ENCODE measurements around the gene RAB1A. TPM values are rescaled to one million over a fixed set of nuclear protein-coding genes. Genes with fewer than 3 reads are reported as not detected.
A peak's percentile ranks its signal among the peaks of the same experiment; 100 is the strongest.

RAB1A gene
- polyA plus RNA-seq, 2 of the 4 experiments (the other 2 are of a cell fraction), result 308 to 417 TPM

DNA sequence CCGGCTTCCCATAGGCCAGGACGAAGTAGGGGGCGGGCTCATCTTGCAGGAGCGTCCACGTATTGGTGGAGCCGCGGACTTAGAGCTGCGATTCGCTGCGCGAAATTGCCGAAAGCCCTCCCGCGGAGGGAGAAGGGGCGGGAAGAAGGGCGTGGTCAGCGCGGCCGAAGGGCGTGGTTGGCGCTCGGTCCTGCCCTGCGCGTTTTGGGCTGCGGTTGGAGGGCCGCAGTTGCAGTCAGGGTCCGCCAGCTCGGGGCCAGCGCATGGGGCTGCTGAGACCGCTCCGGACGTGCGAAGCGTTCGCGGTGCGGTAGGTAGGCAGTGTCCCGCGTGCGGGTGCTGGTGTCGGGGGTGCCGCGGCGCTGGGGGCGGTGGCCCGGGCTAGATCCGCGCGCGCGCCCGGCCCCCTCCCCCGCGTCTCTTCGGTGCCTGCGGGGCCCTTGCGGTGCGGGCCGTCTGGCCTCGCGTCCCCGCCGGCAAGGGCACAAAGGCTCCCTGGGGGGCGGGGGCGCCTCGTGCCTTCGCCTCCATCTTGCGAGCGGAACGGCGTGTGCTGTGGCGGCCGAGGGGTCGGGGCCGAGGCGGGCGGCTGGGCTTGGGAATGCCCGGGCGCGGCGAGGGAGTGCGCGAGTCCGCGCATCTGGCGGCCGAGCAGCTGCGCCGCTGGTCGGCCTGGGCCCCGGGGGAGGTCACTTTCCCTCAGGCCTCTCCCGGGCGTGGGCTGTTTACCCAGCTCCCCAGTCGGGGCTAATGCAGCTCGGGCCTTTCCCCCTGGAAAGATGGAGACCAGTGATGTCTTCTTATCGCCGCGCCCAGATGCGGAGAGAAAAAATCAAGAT, 73.5 kb downstream of the RAB1A start, which contains the start of gene CEP68 (continued):
- TF ChIP-seq CBX2 (IDR thresholded peaks at IDR 0.05; ENCODE audit: borderline replicate concordance, low read depth), result no peak
- TF ChIP-seq KDM1A (IDR thresholded peaks at IDR 0.05; ENCODE audit: low read depth), result no peak
- no peak for TF ChIP-seq RAD21 (conservative IDR thresholded peaks at IDR 0.05 in 1 of 2, IDR thresholded peaks at IDR 0.05 in 1 of 2)
- no peak for TF ChIP-seq CEBPB (IDR thresholded peaks at IDR 0.05)
- no peak for TF ChIP-seq JUNB (IDR thresholded peaks at IDR 0.05)
- no peak for TF ChIP-seq EP300 (IDR thresholded peaks at IDR 0.05)
- no peak for TF ChIP-seq TFCP2L1 (CRISPR knock-in tag; IDR thresholded peaks at IDR 0.05)
- TF ChIP-seq, protein P1, sequence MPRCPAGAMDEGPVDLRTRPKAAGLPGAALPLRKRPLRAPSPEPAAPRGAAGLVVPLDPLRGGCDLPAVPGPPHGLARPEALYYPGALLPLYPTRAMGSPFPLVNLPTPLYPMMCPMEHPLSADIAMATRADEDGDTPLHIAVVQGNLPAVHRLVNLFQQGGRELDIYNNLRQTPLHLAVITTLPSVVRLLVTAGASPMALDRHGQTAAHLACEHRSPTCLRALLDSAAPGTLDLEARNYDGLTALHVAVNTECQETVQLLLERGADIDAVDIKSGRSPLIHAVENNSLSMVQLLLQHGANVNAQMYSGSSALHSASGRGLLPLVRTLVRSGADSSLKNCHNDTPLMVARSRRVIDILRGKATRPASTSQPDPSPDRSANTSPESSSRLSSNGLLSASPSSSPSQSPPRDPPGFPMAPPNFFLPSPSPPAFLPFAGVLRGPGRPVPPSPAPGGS (IDR thresholded peaks at IDR 0.05), result 0 out of 3 replicates have a peak, but pooled peaks have one; percentile 69
- TF ChIP-seq KDM5A (IDR thresholded peaks at IDR 0.05), result 0 out of 2 replicates have a peak, but pooled peaks have one; percentile 23
- TF ChIP-seq, protein P2, sequence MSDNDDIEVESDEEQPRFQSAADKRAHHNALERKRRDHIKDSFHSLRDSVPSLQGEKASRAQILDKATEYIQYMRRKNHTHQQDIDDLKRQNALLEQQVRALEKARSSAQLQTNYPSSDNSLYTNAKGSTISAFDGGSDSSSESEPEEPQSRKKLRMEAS (IDR thresholded peaks at IDR 0.05), result no peak; the same call in none of the 2 replicates
- TF ChIP-seq TP53 (CRISPR knock-in tag; IDR thresholded peaks at IDR 0.05), result peak; percentile 88; the same call in 1 of the 2 replicates
- no peak for TF ChIP-seq MAZ (IDR thresholded peaks at IDR 0.05; ENCODE audit: borderline replicate concordance, low read depth, low read length)
- TF ChIP-seq, protein P3, sequence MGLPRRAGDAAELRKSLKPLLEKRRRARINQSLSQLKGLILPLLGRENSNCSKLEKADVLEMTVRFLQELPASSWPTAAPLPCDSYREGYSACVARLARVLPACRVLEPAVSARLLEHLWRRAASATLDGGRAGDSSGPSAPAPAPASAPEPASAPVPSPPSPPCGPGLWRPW (IDR thresholded peaks at IDR 0.05), result no peak
- no peak for TF ChIP-seq EHMT2 (IDR thresholded peaks at IDR 0.05; ENCODE audit: low read depth)
- no peak for TF ChIP-seq EHF (CRISPR knock-in tag; IDR thresholded peaks at IDR 0.05)
- TF ChIP-seq, protein P4, sequence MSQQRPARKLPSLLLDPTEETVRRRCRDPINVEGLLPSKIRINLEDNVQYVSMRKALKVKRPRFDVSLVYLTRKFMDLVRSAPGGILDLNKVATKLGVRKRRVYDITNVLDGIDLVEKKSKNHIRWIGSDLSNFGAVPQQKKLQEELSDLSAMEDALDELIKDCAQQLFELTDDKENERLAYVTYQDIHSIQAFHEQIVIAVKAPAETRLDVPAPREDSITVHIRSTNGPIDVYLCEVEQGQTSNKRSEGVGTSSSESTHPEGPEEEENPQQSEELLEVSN (IDR thresholded peaks at IDR 0.05; ENCODE audit: borderline replicate concordance, low read depth), result peak; percentile 63; the same call in 1 of the 2 replicates
- peak; percentile 31 to 84; a peak in 4 of 5 replicates for TF ChIP-seq JUN (IDR thresholded peaks at IDR 0.05)
- TF ChIP-seq GATA3 (IDR thresholded peaks at IDR 0.05; ENCODE audit: borderline replicate concordance), result no peak
- TF ChIP-seq POLR2A (IDR thresholded peaks at IDR 0.05; ENCODE audit: low read length), result peak; percentile 97
- no peak for TF ChIP-seq HDAC2 (IDR thresholded peaks at IDR 0.05)
- no peak for TF ChIP-seq NFE2L2 (conservative IDR thresholded peaks at IDR 0.05; ENCODE audit: low read length)
- TF ChIP-seq, protein P5, sequence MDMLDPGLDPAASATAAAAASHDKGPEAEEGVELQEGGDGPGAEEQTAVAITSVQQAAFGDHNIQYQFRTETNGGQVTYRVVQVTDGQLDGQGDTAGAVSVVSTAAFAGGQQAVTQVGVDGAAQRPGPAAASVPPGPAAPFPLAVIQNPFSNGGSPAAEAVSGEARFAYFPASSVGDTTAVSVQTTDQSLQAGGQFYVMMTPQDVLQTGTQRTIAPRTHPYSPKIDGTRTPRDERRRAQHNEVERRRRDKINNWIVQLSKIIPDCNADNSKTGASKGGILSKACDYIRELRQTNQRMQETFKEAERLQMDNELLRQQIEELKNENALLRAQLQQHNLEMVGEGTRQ (IDR thresholded peaks at IDR 0.05), result no peak
- TF ChIP-seq HOXA7 (CRISPR knock-in tag; IDR thresholded peaks at IDR 0.05), result no peak
- no peak for TF ChIP-seq RCOR1 (IDR thresholded peaks at IDR 0.05; ENCODE audit: low read depth, low read length)
- no peak for TF ChIP-seq CHD2 (IDR thresholded peaks at IDR 0.05; ENCODE audit: low read length, partially characterized antibody)
- TF ChIP-seq BHLHE40 (IDR thresholded peaks at IDR 0.05; ENCODE audit: low read depth, low read length), result no peak
- TF ChIP-seq RFX5 (IDR thresholded peaks at IDR 0.05), result no peak
- TF ChIP-seq FOSL2 (IDR thresholded peaks at IDR 0.05), result no peak
- TF ChIP-seq FOSL2 (CRISPR knock-in tag; IDR thresholded peaks at IDR 0.05), result 0 out of 2 replicates have a peak, but pooled peaks have one; percentile 2

Measured in A549 (cell line).